ENCODE data around the gene PHKB. TPM values are rescaled to one million over a fixed set of nuclear protein-coding genes. Genes with fewer than 3 reads are reported as not detected.

The PHKB gene
- total and polyA plus RNA-seq, 2 donors (not counting 1 experiment from before 2014, with no cell fraction given): 50.4 to 223 TPM

GRCh38 chr16:47611848-47612493 lies 150.8 kb downstream of the PHKB start:
- H3K27ac ChIP-seq (ENCODE audit: low read length in 2 of 2): no peak overlapping the region
- H3K4me3 ChIP-seq (ENCODE audit: control extremely low read depth in 1 of 5, extremely low read depth in 1 of 5, insufficient read depth in 1 of 5, low read depth in 2 of 5, low read length in 4 of 5): no peak overlapping the region
- no peak overlapping the region for H3K4me3 Mint-ChIP-seq
- no peaks in the 10 kb centered on the region for H3K4me1 Mint-ChIP-seq
- H3K4me1 ChIP-seq (ENCODE audit: control insufficient read depth in 2 of 2, insufficient read depth in 2 of 2, low read length in 2 of 2): no peaks in the 10 kb centered on the region
- TF ChIP-seq EZH2 (IDR thresholded peaks at IDR 0.05; ENCODE audit: borderline replicate concordance, insufficient read depth, low read depth, low read length, poor library complexity, severe bottlenecking) (no peak), CTCF (IDR thresholded peaks at IDR 0.05) (no peak)
- peaks cover 0 to 2% (median 0%) of the 10 kb centered on the region in 3 donors for H3K9me3 ChIP-seq (ENCODE audit: control extremely low read depth in 1 of 3, control insufficient read depth in 2 of 3, insufficient read depth in 1 of 3, low read length in 2 of 3)
- no peak overlapping the region for H3K9ac ChIP-seq (ENCODE audit: low read length)
- H3K9me3 Mint-ChIP-seq (ENCODE audit: insufficient read depth): peaks cover 2% of the 10 kb centered on the region
- DNase-seq (no peak), ATAC-seq (ENCODE audit: low read depth) (no peak)
- H2AFZ ChIP-seq (ENCODE audit: insufficient read depth, low read depth, low read length, poor library complexity, severe bottlenecking): no peak overlapping the region
- 94% methylated on average over 3 of the region's 4 CpGs for WGBS (ENCODE audit: insufficient coverage)
- H3K79me2 ChIP-seq (ENCODE audit: control insufficient read depth, insufficient read depth, low read length): no peaks in the 10 kb centered on the region
- no peaks in the 10 kb centered on the region for H3K27me3 Mint-ChIP-seq
- H3K36me3 ChIP-seq (replicated peaks in 1 of 2; ENCODE audit: control extremely low read depth in 1 of 2, control insufficient read depth in 1 of 2, extremely low read depth in 1 of 2, insufficient read depth in 2 of 2, low read length in 1 of 2): peaks cover 18 to 40% of the 10 kb centered on the region in 2 experiments
- H3K27ac Mint-ChIP-seq: no peak overlapping the region
- no peaks in the 10 kb centered on the region for H4K20me1 ChIP-seq (ENCODE audit: control insufficient read depth, insufficient read depth, low read length, poor library complexity, severe bottlenecking)
- intact Hi-C loops (cut with micrococcal nuclease): no loop called here
- no peak overlapping the region for H3K4me2 ChIP-seq (replicated peaks; ENCODE audit: low read depth, low read length, poor library complexity, severe bottlenecking)
- POLR2A ChIA-PET: no interaction called here
- CTCF ChIA-PET: interaction anchor here (1.0 kb wide), 1 partner anchor 120 kb away, joined by 3 read pairs; no protein-coding TSS in a partner anchor
- H3K27me3 ChIP-seq (replicated peaks in 1 of 4; ENCODE audit: control extremely low read depth in 1 of 4, control insufficient read depth in 3 of 4, insufficient read depth in 4 of 4, low read length in 3 of 4): no peaks in the 10 kb centered on the region

- no peaks in the 10 kb centered on the region for H3K79me2 ChIP-seq (ENCODE audit: control insufficient read depth, insufficient read depth, low read length)
- H3K4me2 ChIP-seq (replicated peaks; ENCODE audit: low read depth, low read length, poor library complexity, severe bottlenecking): no peak overlapping the region
- H3K27me3 Mint-ChIP-seq: no peaks in the 10 kb centered on the region
- no peaks in the 10 kb centered on the region for H3K27me3 ChIP-seq (replicated peaks in 1 of 4; ENCODE audit: control extremely low read depth in 1 of 4, control insufficient read depth in 3 of 4, insufficient read depth in 4 of 4, low read length in 3 of 4)
- 100% methylated on average over 2 of the region's 2 CpGs for WGBS (ENCODE audit: insufficient coverage)
- POLR2A ChIA-PET: no interaction called here
- H2AFZ ChIP-seq (ENCODE audit: insufficient read depth, low read depth, low read length, poor library complexity, severe bottlenecking): no peak overlapping the region
- H3K4me1 ChIP-seq (ENCODE audit: control insufficient read depth in 2 of 2, insufficient read depth in 2 of 2, low read length in 2 of 2): no peaks in the 10 kb centered on the region
- no peak overlapping the region for H3K27ac Mint-ChIP-seq
- peaks cover 4% of the 10 kb centered on the region for H4K20me1 ChIP-seq (ENCODE audit: control insufficient read depth, insufficient read depth, low read length, poor library complexity, severe bottlenecking)
- H3K9ac ChIP-seq (ENCODE audit: low read length): no peak overlapping the region
- DNase-seq (no peak), ATAC-seq (ENCODE audit: low read depth) (no peak)
- H3K4me3 ChIP-seq (ENCODE audit: control extremely low read depth in 1 of 5, extremely low read depth in 1 of 5, insufficient read depth in 1 of 5, low read depth in 2 of 5, low read length in 4 of 5): no peak overlapping the region
- CTCF ChIA-PET: interaction anchor here (0.5 kb wide), 1 partner anchor 33 kb away, joined by 5 read pairs; no protein-coding TSS in a partner anchor
- H3K36me3 ChIP-seq (replicated peaks in 1 of 2; ENCODE audit: control extremely low read depth in 1 of 2, control insufficient read depth in 1 of 2, extremely low read depth in 1 of 2, insufficient read depth in 2 of 2, low read length in 1 of 2): peaks cover 18 to 42% of the 10 kb centered on the region in 2 experiments
- intact Hi-C loops (cut with micrococcal nuclease): no loop called here
- TF ChIP-seq CTCF (IDR thresholded peaks at IDR 0.05) (no peak), EZH2 (IDR thresholded peaks at IDR 0.05; ENCODE audit: borderline replicate concordance, insufficient read depth, low read depth, low read length, poor library complexity, severe bottlenecking) (no peak)
- no peaks in the 10 kb centered on the region for H3K9me3 Mint-ChIP-seq (ENCODE audit: insufficient read depth)
- peaks cover 0 to 2% (median 0%) of the 10 kb centered on the region in 3 donors for H3K9me3 ChIP-seq (ENCODE audit: control extremely low read depth in 1 of 3, control insufficient read depth in 2 of 3, insufficient read depth in 1 of 3, low read length in 2 of 3)
- H3K4me3 Mint-ChIP-seq: no peak overlapping the region
- H3K4me1 Mint-ChIP-seq: no peaks in the 10 kb centered on the region
- no peak overlapping the region for H3K27ac ChIP-seq (ENCODE audit: low read length in 2 of 2)
These were observed 151.6 kb downstream of the PHKB start for GRCh38 chr16:47612711-47613110.

Measured in B cell (primary cell).